ENCODE results near the gene MYPOP. TPM values are rescaled to one million over a fixed set of nuclear protein-coding genes. Genes with fewer than 3 reads are reported as not detected.
A peak's percentile ranks its signal among the peaks of the same experiment; 100 is the strongest.
"Not testable (repeated sequence)": the region's sequence is repeated elsewhere in the genome, so short reads cannot be mapped to it uniquely, and the experiment has no call there.

MYPOP gene
- total RNA-seq, 2 experiments from 2014 or later = 4.5 to 4.8 TPM

DNA sequence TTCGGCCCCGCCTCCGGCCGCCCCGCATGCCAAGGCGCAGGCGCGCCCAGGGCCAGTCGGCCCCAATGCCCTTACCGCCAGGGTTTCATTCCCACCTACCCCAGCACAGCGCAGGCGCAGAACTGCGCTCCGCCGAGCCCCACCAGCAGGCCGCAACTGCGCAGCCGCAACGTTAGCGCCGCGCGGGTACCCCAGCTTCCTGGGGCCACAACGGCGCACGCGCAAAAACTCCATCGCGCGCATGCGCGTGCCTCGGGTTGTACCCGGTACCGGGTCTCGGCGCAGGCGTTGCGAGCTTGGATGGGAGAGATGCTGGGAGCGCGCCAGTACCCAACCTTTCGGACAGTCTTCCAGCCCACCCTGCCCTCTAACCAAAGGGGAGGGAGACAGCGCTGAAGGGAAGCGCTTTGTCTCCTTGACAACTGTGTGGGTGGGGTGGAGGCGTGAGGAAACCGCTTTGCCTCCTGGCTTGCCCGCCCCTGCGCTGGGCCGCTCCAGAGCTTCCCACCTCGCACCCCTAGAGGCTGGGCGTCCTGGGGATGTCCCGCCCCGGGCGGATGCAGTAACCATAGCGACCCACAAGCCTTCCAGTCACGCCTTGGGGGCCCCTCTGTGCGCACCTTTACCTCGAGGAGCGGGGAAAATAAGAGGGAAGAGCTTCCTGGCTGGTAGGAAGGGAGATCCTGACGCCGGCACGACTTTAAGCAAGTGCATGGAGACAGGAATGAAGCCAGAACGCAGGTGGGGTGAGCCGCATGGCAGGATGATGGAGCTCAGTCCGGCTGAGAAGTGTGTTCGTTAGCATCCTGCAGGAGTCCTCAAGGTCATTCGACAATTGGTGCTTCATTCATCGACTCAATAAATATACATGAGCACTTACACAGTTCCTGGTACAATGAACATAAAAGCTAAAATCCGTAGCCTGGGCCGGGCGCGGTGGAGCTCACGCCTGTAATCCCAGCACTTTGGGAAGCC lies 525 bp upstream of the MYPOP start:
- Mint-ChIP-seq H3K27me3 (ENCODE audit: low read depth) (no peaks in the 10 kb centered on the region), H3K9me3 (no peaks in the 10 kb centered on the region), H3K27ac (peak overlapping the region; percentile 71), H3K4me3 (peak overlapping the region; percentile 88), H3K4me1 (ENCODE audit: low read depth) (peaks cover 12% of the 10 kb centered on the region), H3K36me3 (ENCODE audit: low read depth) (peaks cover 4% of the 10 kb centered on the region)
- peak; percentile 99 for DNase-seq
- CTCF ChIA-PET = interaction anchor here (0.6 to 2.1 kb wide), 5 partner anchors 16 to 779 kb away, joined by 3 to 9 read pairs (median 5); partner anchors contain the start of genes FOXA3 and IRF2BP1
- intact Hi-C loops (cut with micrococcal nuclease) = loop anchor here (1.0 to 5.0 kb wide), 7 partner anchors 17 to 360 kb away; partner anchors contain the start of genes CCDC61, FBXO46, IRF2BP1 and MEIOSIN

DNA sequence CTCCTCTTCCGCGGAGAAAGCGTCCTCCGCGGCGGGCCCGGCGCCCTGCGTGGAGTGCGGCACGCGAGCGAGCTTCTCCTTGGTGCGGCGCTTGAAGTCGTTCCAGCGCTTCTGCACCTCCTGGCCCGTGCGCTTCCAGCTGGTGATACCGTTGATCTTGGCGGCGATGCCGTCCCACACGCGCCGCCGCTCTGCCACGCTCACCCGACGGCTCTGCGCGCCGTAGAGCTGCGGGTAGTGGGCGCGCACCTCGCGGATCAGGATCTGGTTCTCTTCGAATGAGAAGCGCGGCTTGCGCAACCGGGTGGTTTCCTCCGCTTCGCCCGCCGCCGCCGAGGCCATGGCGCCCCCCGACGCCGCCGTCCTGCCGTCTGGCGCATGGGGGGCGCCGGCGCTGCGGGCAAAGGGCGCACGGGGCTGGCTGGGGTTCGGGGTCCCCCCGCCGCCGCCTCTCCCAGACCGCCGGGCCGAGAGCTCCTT lies 941 bp downstream of the MYPOP start:
- CTCF ChIA-PET = interaction anchor here (0.6 to 1.5 kb wide), 4 partner anchors 15 to 38 kb away, joined by 3 to 6 read pairs (median 5); partner anchors contain the start of genes FOXA3, IRF2BP1 and SYMPK
- intact Hi-C loops (cut with micrococcal nuclease) = loop anchor here (5.0 kb wide), 1 partner anchor 169 kb away; the partner anchor contains the start of genes FBXO46 and MEIOSIN
- Mint-ChIP-seq H3K27ac (no peak overlapping the region), H3K36me3 (ENCODE audit: low read depth) (peaks cover 4% of the 10 kb centered on the region), H3K9me3 (no peaks in the 10 kb centered on the region), H3K27me3 (ENCODE audit: low read depth) (no peaks in the 10 kb centered on the region), H3K4me1 (ENCODE audit: low read depth) (peaks cover 12% of the 10 kb centered on the region), H3K4me3 (peak overlapping the region; percentile 60)
- peak; percentile 57 for DNase-seq

DNA sequence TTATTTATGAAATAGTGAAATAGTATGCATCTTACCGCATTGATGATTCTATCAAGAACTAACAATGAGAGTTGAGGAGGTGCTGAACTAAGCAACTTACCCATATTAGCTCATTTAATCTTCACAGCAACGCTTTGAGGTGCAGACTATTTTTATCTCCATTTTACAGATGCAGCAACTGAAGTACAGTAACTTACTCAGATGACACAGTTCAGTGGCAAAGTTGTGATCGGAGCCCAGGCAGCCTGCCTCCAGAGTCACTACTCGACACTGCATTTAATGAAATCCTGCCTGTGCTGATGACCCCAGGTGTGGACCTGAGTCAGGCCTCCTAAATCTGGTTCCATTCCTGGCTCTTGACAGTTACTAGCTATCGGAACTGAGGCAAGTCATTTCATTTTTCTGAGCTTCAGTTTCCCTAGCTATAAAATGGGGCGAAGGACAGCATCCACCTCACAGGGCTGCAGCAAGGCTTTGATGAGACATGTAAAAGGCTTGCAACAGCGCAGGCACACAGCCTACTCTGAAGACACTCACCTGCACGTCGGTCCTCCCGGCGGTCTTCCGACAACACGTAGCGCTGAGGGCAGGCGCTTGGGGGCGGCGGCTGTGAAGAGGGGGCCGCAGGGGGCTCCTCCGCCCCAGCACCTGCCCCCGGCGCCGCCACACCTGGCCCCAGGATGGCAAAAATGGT lies 1.5 kb downstream of the MYPOP start:
- no peaks in the 10 kb centered on the region for H3K27me3 Mint-ChIP-seq (ENCODE audit: low read depth)
- H3K4me3 Mint-ChIP-seq = peak overlapping the region; percentile 54
- peaks cover 12% of the 10 kb centered on the region for H3K4me1 Mint-ChIP-seq (ENCODE audit: low read depth)
- peaks cover 4% of the 10 kb centered on the region for H3K36me3 Mint-ChIP-seq (ENCODE audit: low read depth)
- intact Hi-C loops (cut with micrococcal nuclease) = loop anchor here (5.0 kb wide), 1 partner anchor 169 kb away; the partner anchor contains the start of genes FBXO46 and MEIOSIN
- CTCF ChIA-PET = interaction anchor here (0.5 to 1.5 kb wide), 5 partner anchors 15 to 725 kb away, joined by 3 to 6 read pairs (median 4); partner anchors contain the start of genes FOXA3, IRF2BP1 and SYMPK
- no peak overlapping the region for H3K27ac Mint-ChIP-seq
- peak; percentile 25 for DNase-seq
- H3K9me3 Mint-ChIP-seq = no peaks in the 10 kb centered on the region

DNA sequence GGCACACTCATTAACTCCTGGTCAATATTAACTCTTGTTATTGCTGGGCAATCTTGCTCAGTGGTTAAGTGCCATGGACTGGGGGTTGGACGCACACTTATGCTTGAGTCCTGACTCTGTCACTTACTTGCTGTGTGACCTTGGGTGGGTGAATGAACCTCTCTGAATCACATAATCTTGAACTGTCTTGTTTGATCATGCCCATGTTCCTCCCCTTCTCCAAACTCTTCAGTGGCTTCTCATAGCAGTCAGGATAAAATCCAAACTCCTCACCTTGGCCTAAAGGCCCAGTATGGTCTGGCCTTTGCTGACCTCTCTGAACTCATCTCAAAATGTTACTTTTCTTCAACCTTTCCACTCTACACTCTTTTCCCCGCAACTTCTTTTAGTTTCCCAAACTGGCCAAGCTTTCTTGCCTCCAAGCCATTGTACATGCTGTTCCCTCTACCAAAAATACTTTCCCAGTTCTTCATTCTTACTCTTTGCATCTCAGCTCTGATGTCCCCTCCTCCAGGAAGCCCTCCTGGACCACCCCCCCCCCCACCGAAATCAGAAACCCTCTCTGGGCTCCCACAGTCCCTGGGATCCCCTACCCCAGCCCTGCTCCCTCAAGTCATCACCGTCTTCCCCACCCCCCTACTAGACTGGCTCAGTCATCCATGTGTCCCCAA lies 2.4 kb downstream of the MYPOP start:
- Mint-ChIP-seq H3K27me3 (ENCODE audit: low read depth) (no peaks in the 10 kb centered on the region), H3K9me3 (no peaks in the 10 kb centered on the region), H3K27ac (no peak overlapping the region), H3K4me1 (ENCODE audit: low read depth) (peaks cover 12% of the 10 kb centered on the region), H3K4me3 (no peak overlapping the region), H3K36me3 (ENCODE audit: low read depth) (peaks cover 6% of the 10 kb centered on the region)
- CTCF ChIA-PET = interaction anchor here (1.5 kb wide), 1 partner anchor 18 kb away, joined by 6 read pairs; no protein-coding TSS in a partner anchor
- DNase-seq = no peak
- intact Hi-C loops (cut with micrococcal nuclease) = loop anchor here (5.0 kb wide), 1 partner anchor 168 kb away; the partner anchor contains the start of genes FBXO46 and MEIOSIN

DNA sequence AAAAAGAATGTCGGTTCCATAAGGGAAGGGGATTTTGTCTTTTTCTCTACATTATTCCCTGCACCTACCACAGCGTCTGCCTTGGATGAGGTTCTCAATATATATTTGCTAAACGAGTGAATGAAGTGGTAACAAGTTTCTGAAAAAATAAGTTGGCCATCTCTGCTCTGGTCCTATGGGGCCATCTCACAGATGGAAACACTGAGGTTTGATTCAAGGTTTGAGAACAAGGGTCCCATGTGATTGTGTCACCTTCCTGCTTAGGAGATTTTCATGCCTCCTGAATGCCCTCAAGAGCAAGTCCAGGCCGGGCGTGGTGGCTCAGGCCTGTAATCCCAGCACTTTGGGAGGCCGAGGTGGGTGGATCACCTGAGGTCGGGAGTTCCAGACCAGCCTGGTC lies 3.2 kb downstream of the MYPOP start:
- H3K27me3 Mint-ChIP-seq (ENCODE audit: low read depth) = no peaks in the 10 kb centered on the region
- peaks cover 12% of the 10 kb centered on the region for H3K4me1 Mint-ChIP-seq (ENCODE audit: low read depth)
- no peak overlapping the region for H3K4me3 Mint-ChIP-seq
- CTCF ChIA-PET = no interaction called here
- peaks cover 9% of the 10 kb centered on the region for H3K36me3 Mint-ChIP-seq (ENCODE audit: low read depth)
- no peak overlapping the region for H3K27ac Mint-ChIP-seq
- no peaks in the 10 kb centered on the region for H3K9me3 Mint-ChIP-seq
- intact Hi-C loops (cut with micrococcal nuclease) = no loop called here
- no peak for DNase-seq

DNA sequence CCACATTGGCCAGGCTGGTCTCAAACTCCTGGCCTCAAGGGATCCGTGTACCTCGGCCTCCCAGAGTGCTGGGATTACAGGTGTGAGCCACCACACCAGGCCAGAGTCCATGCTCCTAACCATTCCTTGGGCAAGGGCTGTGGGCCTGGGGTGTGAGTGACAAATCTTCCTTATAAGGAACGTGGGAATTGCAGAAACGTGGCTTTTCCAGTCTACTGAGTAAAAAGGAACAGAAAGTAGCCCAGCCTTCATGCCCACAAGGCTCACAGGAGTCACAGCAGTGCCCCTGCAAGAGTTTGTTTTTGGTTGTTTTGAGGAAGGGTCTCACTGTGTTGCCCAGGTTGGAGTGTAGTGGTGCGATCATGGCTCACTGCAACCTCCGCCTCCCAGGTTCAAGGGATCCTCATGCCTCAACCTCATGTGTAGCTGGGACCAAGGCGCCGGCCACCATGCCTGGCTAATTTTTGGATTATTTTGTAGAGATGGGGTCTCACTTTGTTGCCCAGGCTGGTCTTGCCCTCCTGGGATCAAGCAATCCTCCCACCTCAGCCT lies 5.1 kb downstream of the MYPOP start:
- CTCF ChIA-PET = no interaction called here
- peaks cover 10% of the 10 kb centered on the region for H3K4me1 Mint-ChIP-seq (ENCODE audit: low read depth)
- peaks cover 9% of the 10 kb centered on the region for H3K36me3 Mint-ChIP-seq (ENCODE audit: low read depth)
- H3K27ac Mint-ChIP-seq = no peak overlapping the region
- no peak for DNase-seq
- no peaks in the 10 kb centered on the region for H3K27me3 Mint-ChIP-seq (ENCODE audit: low read depth)
- no peak overlapping the region for H3K4me3 Mint-ChIP-seq
- intact Hi-C loops (cut with micrococcal nuclease) = no loop called here
- H3K9me3 Mint-ChIP-seq = no peaks in the 10 kb centered on the region

DNA sequence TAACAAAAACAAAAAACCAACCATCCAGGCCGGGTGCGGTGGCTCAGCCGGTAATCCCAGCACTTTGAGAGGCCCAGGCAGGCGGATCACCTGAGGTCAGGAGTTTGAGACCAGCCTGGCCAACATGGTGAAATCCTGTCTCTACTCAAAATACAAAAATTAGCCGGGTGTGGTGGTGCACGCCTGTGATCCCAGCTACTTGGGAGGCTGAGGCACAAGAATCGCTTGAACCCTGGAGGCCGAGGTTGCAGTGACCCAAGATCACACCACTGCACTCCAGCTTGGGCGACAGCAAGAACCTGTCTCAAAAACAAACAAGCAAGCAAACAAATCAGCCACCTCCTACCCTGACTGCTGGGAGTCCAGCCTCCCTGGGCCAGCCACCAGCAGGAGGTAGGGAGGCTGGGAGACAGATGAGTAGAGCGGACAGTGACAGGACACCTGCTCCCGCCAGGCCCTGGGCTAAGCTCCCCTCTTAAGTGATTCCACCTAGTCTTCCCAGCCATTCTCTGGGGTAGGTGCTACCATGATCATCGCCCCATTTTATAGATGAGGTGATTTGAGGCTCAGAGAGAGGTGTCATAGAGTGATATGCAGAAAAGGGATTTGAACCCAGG lies 6.3 kb downstream of the MYPOP start:
- H3K9me3 Mint-ChIP-seq; H3K27ac Mint-ChIP-seq; DNase-seq; H3K4me1 Mint-ChIP-seq (ENCODE audit: low read depth); H3K36me3 Mint-ChIP-seq (ENCODE audit: low read depth); intact Hi-C loops (cut with micrococcal nuclease); H3K4me3 Mint-ChIP-seq; H3K27me3 Mint-ChIP-seq (ENCODE audit: low read depth): not testable (repeated sequence)
- CTCF ChIA-PET = interaction anchor here (1.0 to 1.6 kb wide), 2 partner anchors 10 to 14 kb away, joined by 3 to 4 read pairs; partner anchors contain the start of gene IRF2BP1

DNA sequence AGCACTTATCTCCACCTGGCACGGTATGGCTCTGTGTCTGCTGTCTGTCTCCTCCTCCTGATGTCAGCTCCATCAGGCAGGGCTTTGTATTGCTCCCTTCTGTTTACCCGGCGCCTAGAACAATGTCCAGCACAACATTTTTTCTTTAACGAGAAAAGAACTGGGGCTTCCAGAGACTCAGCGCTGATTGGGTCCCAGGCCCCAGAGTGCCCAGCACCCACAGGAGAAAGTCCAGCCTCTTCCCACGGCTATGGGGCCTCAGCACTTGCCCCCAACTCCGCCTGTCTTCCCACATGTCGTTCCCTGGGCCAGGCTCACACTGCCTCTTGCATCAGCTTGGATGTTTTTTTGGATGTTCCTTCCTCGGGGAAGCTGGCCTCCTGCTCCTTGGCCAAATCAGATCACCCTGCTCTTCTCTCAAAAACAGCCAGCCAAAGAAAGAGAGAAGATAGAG lies 6.9 kb downstream of the MYPOP start:
- H3K9me3 Mint-ChIP-seq = no peaks in the 10 kb centered on the region
- H3K4me1 Mint-ChIP-seq (ENCODE audit: low read depth) = peaks cover 3% of the 10 kb centered on the region
- DNase-seq = no peak
- CTCF ChIA-PET = interaction anchor here (1.0 to 1.6 kb wide), 2 partner anchors 9 to 13 kb away, joined by 3 to 4 read pairs; partner anchors contain the start of gene IRF2BP1
- intact Hi-C loops (cut with micrococcal nuclease) = no loop called here
- no peaks in the 10 kb centered on the region for H3K27me3 Mint-ChIP-seq (ENCODE audit: low read depth)
- H3K36me3 Mint-ChIP-seq (ENCODE audit: low read depth) = peaks cover 7% of the 10 kb centered on the region
- no peak overlapping the region for H3K27ac Mint-ChIP-seq
- H3K4me3 Mint-ChIP-seq = no peak overlapping the region

- no peak for DNase-seq
- CTCF ChIA-PET = no interaction called here
- no peaks in the 10 kb centered on the region for H3K27me3 Mint-ChIP-seq (ENCODE audit: low read depth)
- H3K4me1 Mint-ChIP-seq (ENCODE audit: low read depth) = peaks cover 6% of the 10 kb centered on the region
- no peak overlapping the region for H3K27ac Mint-ChIP-seq
- H3K4me3 Mint-ChIP-seq = no peak overlapping the region
- intact Hi-C loops (cut with micrococcal nuclease) = no loop called here
- no peaks in the 10 kb centered on the region for H3K9me3 Mint-ChIP-seq
- peaks cover 8% of the 10 kb centered on the region for H3K36me3 Mint-ChIP-seq (ENCODE audit: low read depth)
These were observed 11.5 kb downstream of the MYPOP start for GRCh38 chr19:45890877-45891276.

GRCh38 chr19:45889210-45889885 lies 13.1 kb downstream of the MYPOP start:
- no peak overlapping the region for H3K27ac Mint-ChIP-seq
- H3K4me3 Mint-ChIP-seq = no peak overlapping the region
- H3K36me3 Mint-ChIP-seq (ENCODE audit: low read depth) = peaks cover 5% of the 10 kb centered on the region
- peaks cover 10% of the 10 kb centered on the region for H3K4me1 Mint-ChIP-seq (ENCODE audit: low read depth)
- intact Hi-C loops (cut with micrococcal nuclease) = loop anchor here (10.0 kb wide), 1 partner anchor 455 kb away; the partner anchor contains the start of gene PPP5C
- no peaks in the 10 kb centered on the region for H3K9me3 Mint-ChIP-seq
- H3K27me3 Mint-ChIP-seq (ENCODE audit: low read depth) = no peaks in the 10 kb centered on the region
- DNase-seq = no peak
- CTCF ChIA-PET = no interaction called here

Data from activated naive CD4-positive, alpha-beta T cell treated with anti-CD3 and anti-CD28 coated beads for 36 hours (primary cell).